Coronary artery (tissue), 2 donors: ENCODE data around the gene DLG2.
A peak's percentile ranks its signal among the peaks of the same experiment; 100 is the strongest.
"Not testable (repeated sequence)": the region's sequence is repeated elsewhere in the genome, so short reads cannot be mapped to it uniquely, and the experiment has no call there.

Experiments used
- DNase-seq: peaks from one replicate; pipeline ENCODE4 v3.0.0-alpha.2; 2017; ENCODE audit warnings: low spot score
- H3K27ac ChIP-seq, 2 donors: fragments of 200-600 bp; sonication (generic); one replicate each; pipeline ENCODE4 v1.5.1; 2016 to 2019
- H3K4me3 ChIP-seq: fragments of 200-600 bp; sonication (generic); 2 replicates; pipeline ENCODE4 v1.5.1; 2016; ENCODE audit warnings: mild to moderate bottlenecking, moderate library complexity
- TF ChIP-seq, protein P1 (sequence below): fragments of 200-600 bp; sonication (generic); IDR thresholded peaks from one replicate; pipeline ENCODE4 v1.5.1; 2019; ENCODE audit warnings: antibody characterized with exemption

DLG2 gene

DNA sequence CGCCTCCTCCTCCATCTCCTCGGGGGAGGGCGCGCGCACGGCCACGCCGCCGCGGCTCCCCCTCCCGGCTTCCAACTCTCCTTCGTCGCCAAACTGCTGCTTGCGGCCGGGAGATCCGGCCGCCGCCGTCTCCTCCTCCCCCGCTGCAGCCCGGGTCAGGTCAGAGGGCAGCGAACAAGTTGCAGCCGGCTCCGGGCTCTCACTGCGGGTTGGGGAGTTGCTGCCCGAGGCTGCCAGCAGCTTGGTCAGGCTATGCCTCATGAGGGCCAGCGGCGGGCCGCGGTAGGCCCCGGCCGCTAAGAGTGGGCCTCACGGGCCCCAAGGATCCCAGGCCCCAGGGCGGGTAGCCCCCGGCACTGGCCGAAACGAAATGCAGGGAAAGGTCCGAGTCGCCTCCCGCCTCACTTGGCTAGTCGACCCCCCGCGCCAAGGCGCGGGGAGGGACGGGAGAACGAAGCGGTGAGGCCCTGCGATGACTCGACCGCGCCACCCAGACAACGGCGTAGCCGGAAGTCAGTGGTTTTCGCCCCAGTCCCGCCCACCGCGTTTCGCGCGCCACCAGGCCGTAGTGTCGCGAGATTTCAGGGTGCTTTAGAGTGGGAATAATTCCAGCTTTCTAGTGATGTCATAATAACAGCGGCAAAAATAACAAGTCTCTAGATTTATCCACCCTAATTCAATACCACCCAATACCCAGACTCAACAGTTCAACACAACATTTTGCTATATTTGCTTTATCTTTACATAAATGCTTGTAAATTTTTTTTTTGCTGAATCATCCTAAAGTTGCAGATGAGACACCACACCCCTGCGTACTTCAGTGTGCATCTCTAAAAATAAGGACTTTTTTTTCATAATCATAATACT is 37.7 kb upstream of the DLG2 start, which contains the start of gene CREBZF:
Gene CREBZF (minus strand): TSS at position 515 of the 867 bp plus-strand sequence. CDS start 254 bp downstream, at position 261.
- TF ChIP-seq, protein P1, sequence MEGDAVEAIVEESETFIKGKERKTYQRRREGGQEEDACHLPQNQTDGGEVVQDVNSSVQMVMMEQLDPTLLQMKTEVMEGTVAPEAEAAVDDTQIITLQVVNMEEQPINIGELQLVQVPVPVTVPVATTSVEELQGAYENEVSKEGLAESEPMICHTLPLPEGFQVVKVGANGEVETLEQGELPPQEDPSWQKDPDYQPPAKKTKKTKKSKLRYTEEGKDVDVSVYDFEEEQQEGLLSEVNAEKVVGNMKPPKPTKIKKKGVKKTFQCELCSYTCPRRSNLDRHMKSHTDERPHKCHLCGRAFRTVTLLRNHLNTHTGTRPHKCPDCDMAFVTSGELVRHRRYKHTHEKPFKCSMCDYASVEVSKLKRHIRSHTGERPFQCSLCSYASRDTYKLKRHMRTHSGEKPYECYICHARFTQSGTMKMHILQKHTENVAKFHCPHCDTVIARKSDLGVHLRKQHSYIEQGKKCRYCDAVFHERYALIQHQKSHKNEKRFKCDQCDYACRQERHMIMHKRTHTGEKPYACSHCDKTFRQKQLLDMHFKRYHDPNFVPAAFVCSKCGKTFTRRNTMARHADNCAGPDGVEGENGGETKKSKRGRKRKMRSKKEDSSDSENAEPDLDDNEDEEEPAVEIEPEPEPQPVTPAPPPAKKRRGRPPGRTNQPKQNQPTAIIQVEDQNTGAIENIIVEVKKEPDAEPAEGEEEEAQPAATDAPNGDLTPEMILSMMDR, result no peak
- peak within 1 kb of the TSS; percentile 77 for H3K4me3 ChIP-seq
- peak within 1 kb of the TSS; percentile 87 to 94 for H3K27ac ChIP-seq
- DNase-seq, result peak; percentile 96

DNA sequence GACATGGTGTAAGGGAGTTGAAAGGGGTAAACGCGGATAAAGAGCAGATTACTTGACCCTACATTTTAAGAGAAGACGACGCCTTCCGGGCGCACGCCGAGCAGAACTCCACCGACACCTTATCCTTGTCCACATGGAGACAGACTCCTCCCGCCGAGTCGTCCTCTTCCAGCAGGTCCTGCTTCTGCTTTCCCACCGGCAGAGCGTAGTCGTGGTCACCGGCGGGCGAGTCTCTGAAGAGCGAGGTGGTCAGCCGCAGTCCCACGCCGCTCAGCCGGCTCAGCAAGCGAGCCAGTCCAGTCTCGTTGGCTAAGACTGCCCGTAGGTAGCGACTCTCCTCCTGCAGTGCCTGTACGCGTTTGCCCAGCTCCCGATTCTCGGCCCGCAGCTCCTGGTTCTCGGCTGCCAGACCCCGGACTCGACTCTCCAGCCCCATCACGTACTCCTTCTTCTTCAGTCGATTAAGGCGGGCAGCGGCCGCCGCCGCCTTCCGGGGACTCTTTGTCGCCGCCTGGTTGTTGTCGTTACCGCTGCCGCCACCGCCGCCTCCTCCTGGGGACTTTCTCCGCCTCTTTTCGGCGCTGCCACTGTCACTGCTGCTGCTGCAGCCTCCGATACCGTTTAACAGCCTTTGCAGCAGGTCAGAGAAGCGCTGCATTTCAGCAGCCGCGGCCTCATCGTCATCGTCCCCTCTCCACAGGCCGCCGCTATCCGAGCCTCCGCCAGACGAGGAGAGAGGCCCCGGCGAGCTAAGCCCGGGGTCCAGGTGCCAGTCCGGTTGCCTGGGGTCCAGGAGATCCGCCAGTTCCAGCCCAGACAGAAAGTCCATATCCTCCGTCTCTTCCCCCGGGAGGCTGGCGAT is 36.8 kb upstream of the DLG2 start:
- DNase-seq, result peak; percentile 88
- TF ChIP-seq, protein P1, result peak; percentile 46

DNA sequence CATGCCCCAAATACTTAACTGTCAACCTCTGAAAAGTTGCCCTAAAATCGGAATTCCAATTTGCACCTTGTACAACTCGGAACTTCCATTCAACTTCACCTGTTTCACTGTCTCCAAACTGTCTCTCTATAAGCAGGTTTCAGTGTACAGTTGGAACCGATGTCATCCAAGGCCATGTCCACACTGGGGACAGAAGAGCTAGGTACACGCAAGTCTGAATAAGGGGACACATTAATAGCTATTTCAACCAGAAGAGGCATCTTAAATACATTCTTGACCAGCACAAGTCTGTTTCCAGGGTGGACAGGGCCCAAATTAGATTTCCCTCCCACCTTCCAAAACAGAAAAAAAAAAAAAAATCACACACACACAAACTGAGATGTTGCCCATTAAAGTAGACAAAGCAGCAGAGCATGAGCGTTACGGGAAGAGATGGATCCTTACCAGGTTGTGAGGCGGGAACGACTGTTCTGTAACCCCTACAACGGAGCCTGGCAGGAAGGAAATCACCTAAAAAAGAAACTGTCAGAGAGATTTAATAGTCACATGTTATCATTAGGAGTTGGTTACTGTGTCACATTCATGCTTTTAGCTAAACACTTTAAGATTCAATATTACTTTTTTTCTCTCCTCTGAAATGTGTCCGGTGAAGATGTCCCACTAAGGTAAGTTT is 36.1 kb upstream of the DLG2 start:
- TF ChIP-seq, protein P1, result no peak
- no peak for DNase-seq
- Histone ChIP-seq H3K4me3 (peak overlapping the region; percentile 77), H3K27ac (peak overlapping the region; percentile 87 to 94)

More for the DNA sequence above, 36.8 kb upstream of the DLG2 start:
- Histone ChIP-seq H3K27ac (peak overlapping the region; percentile 87 to 94), H3K4me3 (peak overlapping the region; percentile 77)

DNA sequence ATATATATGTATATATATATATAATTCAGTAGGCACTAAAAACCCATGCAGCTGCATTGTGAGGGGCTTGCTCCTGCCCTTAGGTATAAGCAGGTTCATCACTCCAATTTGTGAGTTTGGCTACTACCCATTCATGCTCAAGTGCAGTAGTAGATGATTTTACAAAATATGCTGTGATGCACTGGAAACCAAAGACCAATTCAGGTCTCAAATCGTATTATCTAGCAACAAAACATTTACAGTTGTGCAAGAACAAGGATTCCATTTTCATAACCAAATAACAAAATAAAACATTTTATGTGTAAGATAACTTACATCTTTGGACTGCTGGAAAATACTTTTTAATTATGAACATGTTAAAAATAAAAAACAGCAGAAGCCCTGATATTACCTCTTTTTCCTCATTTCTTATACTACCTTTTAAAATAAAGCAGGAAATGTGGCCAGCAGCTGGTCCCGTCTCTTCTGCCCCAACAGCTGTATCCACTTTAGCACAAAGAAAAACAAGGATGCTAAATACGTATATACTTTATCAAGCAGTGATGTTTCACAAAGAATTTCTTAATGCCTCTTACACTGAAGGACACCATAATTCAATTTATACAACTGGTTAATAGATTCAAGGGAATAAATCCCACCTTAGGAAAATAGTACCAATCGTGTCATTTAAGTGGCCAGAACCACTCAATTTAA is 35.0 kb upstream of the DLG2 start:
- no peak for DNase-seq
- Histone ChIP-seq H3K27ac (no peak overlapping the region), H3K4me3 (peak overlapping the region; percentile 77)
- TF ChIP-seq, protein P1, result no peak

DNA sequence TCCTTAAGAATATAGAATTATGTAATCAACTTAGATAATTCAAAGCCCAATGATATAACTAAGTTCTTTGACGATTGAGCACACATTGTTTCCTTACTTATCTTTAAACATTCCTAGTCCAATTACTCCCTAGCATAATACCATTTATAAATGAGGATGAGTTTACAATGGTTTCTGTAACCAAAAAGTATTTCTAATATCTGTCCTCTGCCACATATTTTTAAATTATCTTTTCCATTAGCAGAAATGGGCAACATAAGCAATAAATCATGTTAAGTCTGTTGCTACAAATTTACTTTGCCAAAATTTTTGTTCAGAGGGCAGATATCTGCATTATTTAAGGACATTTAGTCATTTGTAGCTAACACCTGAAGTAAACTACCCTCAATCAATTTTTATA is 31.0 kb upstream of the DLG2 start:
- TF ChIP-seq, protein P1, result no peak
- no peak for DNase-seq
- Histone ChIP-seq H3K27ac (no peak overlapping the region), H3K4me3 (no peak overlapping the region)

DNA sequence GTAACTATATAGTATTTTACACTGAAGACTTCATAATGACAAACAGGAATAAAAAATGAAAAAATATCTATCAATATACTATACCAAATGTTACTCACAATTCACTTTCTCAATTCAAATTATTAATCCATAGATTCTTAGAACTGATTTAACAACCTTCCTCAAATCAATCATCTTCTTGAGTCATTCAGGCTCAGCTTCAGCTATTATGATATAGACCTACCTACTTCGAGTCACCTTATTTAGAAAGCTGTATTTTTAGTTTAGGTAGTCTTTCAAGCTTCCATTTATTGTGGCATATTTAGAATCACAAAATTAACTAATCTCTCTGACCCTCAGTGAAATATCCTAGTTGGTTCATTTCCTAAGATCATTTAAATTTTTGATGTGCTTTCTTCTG is 29.6 kb upstream of the DLG2 start:
- H3K4me3 ChIP-seq, result no peak overlapping the region
- TF ChIP-seq, protein P1, result no peak
- DNase-seq, result no peak
- H3K27ac ChIP-seq, result no peak overlapping the region

DNA sequence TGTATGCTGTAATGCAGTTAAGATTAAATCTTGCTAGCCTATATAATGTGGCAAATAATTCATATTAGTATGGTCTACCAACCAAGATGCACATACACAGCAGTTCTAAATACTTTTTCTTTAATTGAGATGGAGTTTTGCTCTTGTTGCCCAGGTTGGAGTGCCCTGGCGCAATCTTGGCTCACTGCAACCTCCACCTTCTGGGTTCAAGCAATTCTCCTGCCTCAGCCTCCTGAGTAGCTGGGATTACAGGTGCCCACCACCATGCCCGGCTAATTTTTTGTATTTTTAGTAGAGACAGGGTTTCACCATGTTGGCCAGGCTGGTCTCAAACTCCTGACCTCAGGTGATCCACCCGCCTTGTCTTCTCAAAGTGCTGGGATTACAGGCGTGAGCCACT is 27.2 kb upstream of the DLG2 start:
- H3K27ac ChIP-seq, H3K4me3 ChIP-seq, DNase-seq: not testable (repeated sequence)
